ENCODE measurements around the gene FOXD4L3.
"Not testable (repeated sequence)": the region's sequence is repeated elsewhere in the genome, so short reads cannot be mapped to it uniquely, and the experiment has no call there.

FOXD4L3 gene

GRCh38 chr9:68302567-68302966, at the start of gene FOXD4L3:
TSS of gene FOXD4L3 (plus strand) at chr9:68302867. CDS start at chr9:68302952, 85 bp downstream.
- not testable (repeated sequence) for DNase-seq

GRCh38 chr9:68281041-68281440, 21.6 kb upstream of the FOXD4L3 start:
- not testable (repeated sequence) for DNase-seq

DNA sequence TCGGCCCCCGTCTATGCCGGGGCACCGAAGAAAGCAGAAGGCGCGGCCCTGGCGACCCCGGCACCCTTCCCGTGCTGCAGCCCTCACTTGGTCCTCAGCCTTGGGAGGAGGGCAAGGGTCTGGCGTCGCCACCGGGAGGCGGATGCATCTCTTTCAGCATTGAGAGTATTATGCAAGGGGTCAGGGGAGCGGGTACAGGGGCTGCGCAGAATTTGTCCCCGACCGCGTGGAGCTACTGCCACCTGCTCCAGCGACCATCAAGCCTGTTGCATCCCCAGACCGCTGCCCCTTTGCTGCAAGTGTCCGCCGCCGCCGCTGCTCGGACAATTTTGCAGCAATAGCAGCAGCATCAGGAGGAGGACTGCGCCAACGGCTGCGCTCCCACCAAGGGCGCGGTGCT, 1.1 kb downstream of the FOXD4L3 start:
- not testable (repeated sequence) for DNase-seq

DNA sequence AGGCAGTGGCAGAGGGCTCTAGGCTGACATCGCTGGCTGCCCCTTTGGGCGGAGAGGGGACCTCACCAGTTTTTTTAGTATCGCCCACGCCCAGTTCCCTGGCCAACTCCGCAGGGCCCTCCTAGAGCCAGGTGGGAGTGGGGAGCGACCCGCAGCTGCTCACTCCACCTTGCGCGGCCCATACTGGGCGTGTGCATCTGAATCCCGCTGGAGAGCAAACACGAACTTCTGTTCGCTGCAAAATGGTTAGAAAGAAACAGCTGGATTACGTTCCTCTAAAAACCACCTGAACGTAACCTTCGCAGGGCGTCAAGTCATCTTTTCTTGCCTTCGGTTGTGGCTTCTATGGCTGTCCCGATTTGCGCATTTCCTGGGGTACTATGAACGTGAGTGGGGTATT, 1.5 kb downstream of the FOXD4L3 start:
- not testable (repeated sequence) for DNase-seq

DNA sequence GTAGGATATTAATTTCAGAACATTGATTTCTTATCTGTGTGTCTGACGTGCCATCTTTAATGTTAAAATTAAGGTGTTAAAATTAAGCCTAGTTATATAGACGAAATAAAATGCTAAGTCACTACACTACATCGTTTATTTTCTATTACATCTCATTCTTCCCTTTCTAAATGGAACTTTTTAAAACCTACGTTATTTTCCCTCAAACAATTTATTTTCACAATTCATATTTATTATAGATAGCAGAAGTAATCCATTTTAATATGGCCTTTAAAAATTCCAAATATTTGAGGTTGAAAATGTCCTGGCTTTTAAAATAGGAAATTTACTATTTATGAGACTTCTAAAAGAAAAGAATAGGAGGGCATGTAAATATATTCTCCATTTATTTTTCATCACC, 2.1 kb downstream of the FOXD4L3 start:
- not testable (repeated sequence) for DNase-seq

DNA sequence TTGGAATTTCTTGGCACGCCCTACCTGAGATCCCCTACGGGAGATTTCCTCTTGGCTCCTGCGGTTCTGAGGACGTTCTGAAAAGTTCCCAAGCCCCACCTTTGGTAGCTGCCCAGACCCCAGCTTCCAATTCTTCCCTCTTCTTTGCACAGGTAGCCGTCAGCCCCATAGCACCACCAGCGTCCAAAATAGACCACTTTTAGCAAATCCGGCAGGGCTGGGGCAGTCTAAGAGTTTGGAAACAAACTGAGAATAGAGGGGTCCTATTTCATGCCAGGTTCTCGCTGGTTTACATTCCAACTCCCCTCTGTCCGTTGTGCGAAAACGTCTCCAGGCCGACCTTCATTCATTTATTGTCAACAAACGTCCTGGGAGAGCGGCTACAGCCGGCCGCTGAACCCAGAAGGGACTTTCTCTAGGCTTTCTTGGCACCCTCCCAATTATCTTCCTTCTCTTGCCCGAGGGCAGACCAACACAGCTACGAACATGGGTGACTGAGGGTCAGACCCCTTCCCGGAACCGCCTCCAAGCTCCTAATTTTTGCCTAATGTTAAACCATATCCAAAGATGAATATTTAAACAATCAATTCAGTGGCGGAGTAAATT, 3.1 kb downstream of the FOXD4L3 start:
- not testable (repeated sequence) for DNase-seq

DNA sequence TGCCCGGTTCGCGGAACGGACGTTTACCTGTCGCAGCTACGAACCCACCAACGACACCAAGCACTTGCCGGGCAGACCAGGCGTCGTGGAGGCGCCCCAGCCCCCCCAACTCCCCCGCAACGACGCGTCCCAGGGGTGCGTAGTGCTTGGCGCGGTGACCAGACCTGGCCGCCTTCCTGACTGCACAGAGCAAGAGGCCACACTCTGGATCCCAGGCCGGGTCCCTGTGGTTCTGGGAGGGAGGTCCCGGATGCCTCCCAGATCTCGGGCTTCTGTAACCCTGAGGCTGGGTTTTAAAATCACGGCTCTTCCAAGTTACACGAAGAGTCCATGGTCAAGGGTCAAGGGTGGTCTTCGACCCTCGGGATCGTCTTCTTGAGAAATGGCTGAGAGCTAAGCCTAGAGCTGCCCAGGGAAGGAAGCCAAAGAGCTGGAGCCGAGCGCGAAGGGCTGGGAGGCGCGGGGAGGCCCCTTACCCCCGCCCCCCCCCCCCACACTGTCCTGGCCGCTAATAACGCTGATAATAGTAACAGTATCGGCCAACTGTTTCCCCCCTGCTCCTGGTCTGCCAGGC, 3.8 kb downstream of the FOXD4L3 start:
- DNase-seq = not testable (repeated sequence)

GRCh38 chr9:68307127-68307526, 4.5 kb downstream of the FOXD4L3 start:
- not testable (repeated sequence) for DNase-seq

- not testable (repeated sequence) for DNase-seq
These were observed 5.0 kb downstream of the FOXD4L3 start for GRCh38 chr9:68307654-68308053.

- not testable (repeated sequence) for DNase-seq
These were observed 8.5 kb downstream of the FOXD4L3 start for GRCh38 chr9:68311208-68311607.

GRCh38 chr9:68318209-68318608, 15.5 kb downstream of the FOXD4L3 start:
- not testable (repeated sequence) for DNase-seq

- not testable (repeated sequence) for DNase-seq
These were observed 21.1 kb downstream of the FOXD4L3 start for GRCh38 chr9:68323749-68324148.

DNA sequence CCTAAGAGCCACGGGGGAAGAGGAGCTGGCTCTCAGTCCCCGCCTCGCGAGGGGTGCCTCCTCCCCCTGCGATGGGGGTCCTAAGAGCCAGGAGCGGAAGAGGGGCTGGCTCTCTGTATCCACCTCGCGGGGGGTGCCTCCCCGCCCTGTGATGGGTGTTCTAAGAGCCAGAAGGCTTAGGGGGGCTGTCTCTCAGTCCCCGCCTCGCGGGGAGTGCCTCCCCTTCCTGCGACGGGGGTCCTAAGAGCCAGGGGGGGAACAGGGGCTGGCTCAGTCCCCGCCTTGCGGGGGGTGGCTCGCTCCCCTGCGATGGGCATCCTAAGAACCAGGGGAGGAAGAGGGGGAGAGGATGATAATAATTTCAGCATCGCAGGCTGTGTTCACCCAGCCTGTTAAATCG, 21.9 kb downstream of the FOXD4L3 start:
- not testable (repeated sequence) for DNase-seq

DNA sequence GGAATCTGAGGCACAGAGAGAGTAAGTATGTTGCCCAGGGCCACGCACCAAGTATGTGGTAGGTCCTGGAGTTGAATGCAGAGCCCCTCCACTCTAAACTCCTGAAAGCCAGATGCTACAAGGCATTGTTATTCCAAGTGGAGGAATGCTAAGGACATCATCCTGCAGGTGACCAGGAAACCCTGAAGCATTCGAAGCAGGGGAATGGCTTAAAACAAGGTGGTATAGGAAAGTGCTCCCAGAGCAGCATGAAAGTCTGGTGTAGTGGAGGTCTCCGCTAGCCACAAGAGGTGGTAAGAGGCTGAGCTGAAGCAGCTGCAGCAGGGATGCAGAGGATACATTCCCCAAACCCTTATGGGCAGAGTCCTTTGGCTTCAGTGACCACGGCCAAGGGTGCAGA, 26.4 kb downstream of the FOXD4L3 start:
- not testable (repeated sequence) for DNase-seq

- DNase-seq = not testable (repeated sequence)
These were observed 28.0 kb downstream of the FOXD4L3 start for GRCh38 chr9:68330531-68331173.

- not testable (repeated sequence) for DNase-seq
These were observed 29.5 kb downstream of the FOXD4L3 start for GRCh38 chr9:68332122-68332521.

DNA sequence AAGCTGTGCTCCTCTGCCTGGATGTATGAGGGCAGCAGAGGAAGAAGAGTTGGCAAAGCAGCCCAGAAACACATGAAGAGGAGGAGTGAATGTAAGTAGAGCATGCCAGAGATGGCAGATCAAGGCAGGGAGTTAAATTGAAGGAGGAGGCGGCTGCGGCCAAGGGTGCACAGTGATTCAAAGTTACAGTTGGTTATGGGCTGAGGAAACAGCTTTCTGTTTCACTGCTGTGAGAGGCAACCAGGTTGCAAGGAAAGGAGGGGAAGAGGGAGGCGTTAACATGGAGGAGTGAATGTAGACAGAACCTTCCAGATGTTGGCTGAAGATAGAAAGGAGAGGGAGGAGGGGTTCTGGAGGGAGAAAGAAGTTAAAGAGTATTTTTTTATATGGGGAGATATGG, 33.3 kb downstream of the FOXD4L3 start:
- not testable (repeated sequence) for DNase-seq

- not testable (repeated sequence) for DNase-seq
These were observed 34.1 kb downstream of the FOXD4L3 start for GRCh38 chr9:68336639-68337339.

- not testable (repeated sequence) for DNase-seq
These were observed 35.3 kb downstream of the FOXD4L3 start for GRCh38 chr9:68338000-68338399.

DNA sequence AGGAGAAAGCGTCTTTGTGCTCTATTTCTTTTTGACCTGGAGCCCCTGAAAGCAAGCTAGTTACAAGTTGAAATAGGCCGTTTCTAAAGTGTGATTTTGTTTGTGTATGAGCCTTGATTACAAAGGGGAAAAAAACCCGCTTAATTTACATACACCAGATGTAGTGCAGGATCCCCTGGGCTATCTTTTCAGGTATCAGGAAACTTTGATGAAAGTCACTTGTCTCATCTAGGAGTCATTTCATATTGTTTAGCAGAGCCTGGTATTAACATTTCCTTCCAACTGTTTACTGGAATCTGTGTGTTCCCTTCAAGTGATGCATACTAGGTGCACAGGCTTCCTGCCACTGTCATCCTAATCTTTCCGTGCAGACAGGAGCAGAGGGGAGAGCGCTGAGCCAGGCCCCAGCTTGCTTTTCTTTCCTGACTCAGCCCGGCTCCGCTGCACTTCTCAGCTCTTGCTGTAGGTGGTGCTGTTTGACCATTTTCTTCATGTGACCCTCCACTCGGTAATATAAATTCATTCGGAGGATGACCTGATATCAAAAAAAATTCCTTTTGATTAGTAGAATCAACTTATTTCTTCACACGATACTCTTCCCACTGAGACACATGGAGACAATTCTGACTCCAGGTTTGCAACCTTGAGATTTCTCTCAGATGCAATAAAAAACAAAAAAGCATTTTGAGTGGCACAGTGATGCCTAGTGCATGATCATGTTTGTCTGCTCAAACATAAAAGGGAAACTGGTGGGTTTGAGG, 39.8 kb downstream of the FOXD4L3 start:
- DNase-seq = not testable (repeated sequence)

- not testable (repeated sequence) for DNase-seq
These were observed 40.6 kb downstream of the FOXD4L3 start for GRCh38 chr9:68343242-68343641.

- DNase-seq = not testable (repeated sequence)
These were observed 41.3 kb downstream of the FOXD4L3 start for GRCh38 chr9:68343992-68344391.

GRCh38 chr9:68351689-68352088, 49.0 kb downstream of the FOXD4L3 start:
- not testable (repeated sequence) for DNase-seq

Data from DMS 273 treated with DMSO at 0.1 percent for 48 hours (cell line).